SU-DHL-6 (cell line): Measurements from ENCODE around the gene AHSA1.

ENCODE experiments used
- H2AFZ ChIP-seq: fragments of 200-600 bp; sonication (generic); 2 replicates; pipeline ENCODE4 v1.6.1; 2014; ENCODE audit warnings: low read depth, mild to moderate bottlenecking, moderate library complexity, mixed read lengths, antibody characterized with exemption, low read length; ENCODE audit not compliant: severe bottlenecking
- H3F3A ChIP-seq: fragments of 200-600 bp; shearing (Covaris generic); 2 replicates; pipeline ENCODE4 v1.6.0; 2016; ENCODE audit warnings: antibody characterized with exemption, mild to moderate bottlenecking; ENCODE audit not compliant: insufficient read depth
- H3K27ac ChIP-seq: fragments of 200-600 bp; sonication (generic); 2 replicates; pipeline ENCODE4 v1.5.1; 2016; ENCODE audit warnings: low read depth, mild to moderate bottlenecking, low read length, moderate library complexity, mixed read lengths
- H3K27me3 ChIP-seq: fragments of 200-600 bp; sonication (generic), shearing (Covaris generic); 2 replicates; pipeline ENCODE4 v1.6.0; 2014; ENCODE audit warnings: mild to moderate bottlenecking, low read length
- H3K36me3 ChIP-seq: fragments of 200-600 bp; sonication (generic); 2 replicates; pipeline ENCODE4 v1.6.1; 2014; ENCODE audit warnings: mild to moderate bottlenecking, low read length, mixed read lengths
- H3K4me2 ChIP-seq: fragments of 300-600, 200-600 bp; shearing (Covaris generic), sonication (generic); 2 replicates; pipeline ENCODE4 v1.6.0; 2014; ENCODE audit warnings: low read length, low read depth, mild to moderate bottlenecking; ENCODE audit not compliant: poor library complexity, severe bottlenecking
- H3K4me3 ChIP-seq: fragments of 200-600 bp; sonication (generic); 2 replicates; pipeline ENCODE4 v1.5.1; 2014; ENCODE audit warnings: antibody characterized with exemption, low read length, mild to moderate bottlenecking, mixed read lengths; ENCODE audit not compliant: insufficient read depth, poor library complexity, severe bottlenecking
- H3K79me2 ChIP-seq: fragments of 200-600 bp; sonication (generic); 2 replicates; pipeline ENCODE4 v1.6.1; 2014; ENCODE audit warnings: mild to moderate bottlenecking, low read length, moderate library complexity; ENCODE audit not compliant: insufficient read depth
- H3K9ac ChIP-seq: fragments of 200-600 bp; sonication (generic); 2 replicates; pipeline ENCODE4 v1.7.0; 2014; ENCODE audit warnings: mild to moderate bottlenecking, low read length
- H3K9me2 ChIP-seq: fragments of 200-600 bp; sonication (generic); replicated peaks from 2 replicates; pipeline ENCODE4 v1.6.1; 2014; ENCODE audit warnings: low read length; ENCODE audit not compliant: insufficient read depth
- H3K9me3 ChIP-seq: fragments of 200-600 bp; sonication (generic); 2 replicates; pipeline ENCODE4 v1.6.1; 2014; ENCODE audit warnings: low read length, mixed read lengths; ENCODE audit not compliant: insufficient read depth
- H4K20me1 ChIP-seq: fragments of 200-600 bp; sonication (generic); 2 replicates; pipeline ENCODE4 v1.6.1; 2014; ENCODE audit warnings: low read depth, mild to moderate bottlenecking, antibody characterized with exemption, low read length, moderate library complexity, mixed read lengths
- EZH2phosphoT487 ChIP-seq: fragments of 200-600 bp; sonication (generic), shearing (Covaris generic); conservative IDR thresholded peaks from 2 replicates; pipeline ENCODE4 v1.6.1; 2018; ENCODE audit warnings: mild to moderate bottlenecking, antibody characterized with exemption, low read length, moderate library complexity, mixed read lengths
- TF ChIP-seq, protein P1 (sequence below): fragments of 200-600 bp; sonication (generic); IDR thresholded peaks from one replicate; pipeline ENCODE4 v1.5.1; 2017; ENCODE audit warnings: antibody characterized with exemption, mild to moderate bottlenecking, low read length, moderate library complexity; ENCODE audit not compliant: insufficient read depth, poor library complexity, severe bottlenecking

The AHSA1 gene

DNA sequence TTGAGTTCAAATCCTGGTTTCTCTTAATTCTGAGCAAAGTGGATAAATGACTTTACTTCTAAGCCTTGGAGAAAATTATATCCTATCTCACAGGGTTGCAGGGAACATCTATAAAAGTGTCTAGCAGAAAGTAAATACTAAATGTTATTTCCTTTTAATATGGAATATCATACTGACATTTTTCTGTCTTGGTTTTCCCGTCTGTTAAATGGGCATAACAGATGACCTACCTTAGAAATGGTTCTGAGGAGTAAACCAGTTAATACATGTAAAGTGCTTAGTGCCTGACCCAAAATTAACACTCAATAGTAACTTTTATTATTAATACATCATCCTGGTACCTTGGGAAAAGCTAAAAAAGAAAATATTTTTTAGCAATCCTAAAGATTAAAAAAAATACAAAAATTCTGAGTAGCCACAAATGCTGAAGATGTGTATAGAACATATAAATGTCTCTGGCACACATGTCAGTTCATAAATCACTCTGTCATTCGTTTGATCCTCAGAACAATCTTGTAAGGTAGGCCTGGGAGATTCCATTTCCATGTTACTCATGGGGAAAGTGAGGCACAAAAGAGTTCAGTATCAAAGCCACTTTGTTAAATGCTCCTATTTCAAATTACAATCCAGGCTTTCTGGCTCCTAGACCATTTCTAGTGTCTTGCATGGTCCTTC lies 1.8 kb upstream of the AHSA1 start:
- no peak for TF ChIP-seq EZH2phosphoT487
- TF ChIP-seq, protein P1, sequence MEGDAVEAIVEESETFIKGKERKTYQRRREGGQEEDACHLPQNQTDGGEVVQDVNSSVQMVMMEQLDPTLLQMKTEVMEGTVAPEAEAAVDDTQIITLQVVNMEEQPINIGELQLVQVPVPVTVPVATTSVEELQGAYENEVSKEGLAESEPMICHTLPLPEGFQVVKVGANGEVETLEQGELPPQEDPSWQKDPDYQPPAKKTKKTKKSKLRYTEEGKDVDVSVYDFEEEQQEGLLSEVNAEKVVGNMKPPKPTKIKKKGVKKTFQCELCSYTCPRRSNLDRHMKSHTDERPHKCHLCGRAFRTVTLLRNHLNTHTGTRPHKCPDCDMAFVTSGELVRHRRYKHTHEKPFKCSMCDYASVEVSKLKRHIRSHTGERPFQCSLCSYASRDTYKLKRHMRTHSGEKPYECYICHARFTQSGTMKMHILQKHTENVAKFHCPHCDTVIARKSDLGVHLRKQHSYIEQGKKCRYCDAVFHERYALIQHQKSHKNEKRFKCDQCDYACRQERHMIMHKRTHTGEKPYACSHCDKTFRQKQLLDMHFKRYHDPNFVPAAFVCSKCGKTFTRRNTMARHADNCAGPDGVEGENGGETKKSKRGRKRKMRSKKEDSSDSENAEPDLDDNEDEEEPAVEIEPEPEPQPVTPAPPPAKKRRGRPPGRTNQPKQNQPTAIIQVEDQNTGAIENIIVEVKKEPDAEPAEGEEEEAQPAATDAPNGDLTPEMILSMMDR: no peak
- H3K4me2 ChIP-seq: peak overlapping the region; percentile 75
- H3K9me2 ChIP-seq: no peaks in the 10 kb centered on the region
- peaks cover 44% of the 10 kb centered on the region for H3K79me2 ChIP-seq
- H2AFZ ChIP-seq: no peak overlapping the region
- no peaks in the 10 kb centered on the region for H3K27me3 ChIP-seq
- H4K20me1 ChIP-seq: peaks cover 9% of the 10 kb centered on the region; the same call in 1 of the 2 replicates
- H3K36me3 ChIP-seq: peaks cover 6% of the 10 kb centered on the region
- peaks cover 9% of the 10 kb centered on the region; the same call in 1 of the 2 replicates for H3F3A ChIP-seq
- H3K4me3 ChIP-seq: peak overlapping the region; percentile 91
- H3K9ac ChIP-seq: peak overlapping the region; percentile 90
- H3K27ac ChIP-seq: no peak overlapping the region
- H3K9me3 ChIP-seq: no peaks in the 10 kb centered on the region

DNA sequence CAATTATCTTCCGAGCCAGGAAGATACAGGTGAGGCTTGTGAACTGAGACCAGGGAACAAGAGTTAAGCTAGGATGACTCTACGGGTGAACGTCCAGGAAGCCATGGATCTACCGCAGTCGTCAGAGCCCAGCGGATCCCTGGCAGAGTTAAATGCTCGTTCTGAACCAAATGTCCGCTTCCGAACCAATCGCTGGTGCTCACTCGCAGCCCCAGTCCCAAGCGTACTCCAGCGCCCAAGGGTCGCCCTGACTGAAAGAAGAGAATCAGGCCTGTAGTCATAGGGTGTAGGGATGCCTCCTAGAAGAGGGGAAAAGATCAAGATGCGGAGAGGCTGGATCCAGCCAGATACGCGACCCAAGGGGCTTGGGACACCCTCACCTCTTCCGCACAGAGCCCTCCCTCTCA lies 775 bp upstream of the AHSA1 start:
- Histone ChIP-seq H3K4me2 (peak overlapping the region; percentile 75), H3K36me3 (peaks cover 12% of the 10 kb centered on the region), H4K20me1 (peaks cover 9% of the 10 kb centered on the region; the same call in 1 of the 2 replicates), H3F3A (peaks cover 9% of the 10 kb centered on the region; the same call in 1 of the 2 replicates), H3K79me2 (peaks cover 44% of the 10 kb centered on the region), H3K9me3 (no peaks in the 10 kb centered on the region), H3K27ac (peak overlapping the region; percentile 26; the same call in 1 of the 2 replicates), H3K9ac (peak overlapping the region; percentile 90), H2AFZ (peak overlapping the region; percentile 54), H3K27me3 (no peaks in the 10 kb centered on the region), H3K9me2 (no peaks in the 10 kb centered on the region), H3K4me3 (peak overlapping the region; percentile 91)
- no peak for TF ChIP-seq EZH2phosphoT487
- TF ChIP-seq, protein P1: no peak

- Histone ChIP-seq H3K79me2 (peaks cover 44% of the 10 kb centered on the region), H2AFZ (peak overlapping the region; percentile 96)
Measured at GRCh38 chr14:77458249-77458950, 507 bp downstream of the AHSA1 start.

More at GRCh38 chr14:77458249-77458950, 507 bp downstream of the AHSA1 start:
- Histone ChIP-seq H3K9me2 (no peaks in the 10 kb centered on the region), H3K27ac (peak overlapping the region; percentile 82), H3K9me3 (no peaks in the 10 kb centered on the region), H3K9ac (peak overlapping the region; percentile 90), H4K20me1 (peaks cover 9% of the 10 kb centered on the region; the same call in 1 of the 2 replicates), H3K4me3 (peak overlapping the region; percentile 91), H3K4me2 (peak overlapping the region; percentile 87), H3K27me3 (no peaks in the 10 kb centered on the region), H3F3A (peaks cover 9% of the 10 kb centered on the region; the same call in 1 of the 2 replicates), H3K36me3 (peaks cover 12% of the 10 kb centered on the region)
- no peak for TF ChIP-seq EZH2phosphoT487
- TF ChIP-seq, protein P1: no peak
